GM12892 (cell line): ENCODE measurements around the gene GAS7.

Experiments used
- POLR2A ChIP-seq: IDR thresholded peaks from 2 replicates; pipeline ENCODE4 v1.6.1; 2011; ENCODE audit warnings: low read depth, low read length, control low read depth
- POLR2AphosphoS5 ChIP-seq: IDR thresholded peaks from 2 replicates; pipeline ENCODE4 v1.6.1; 2011; ENCODE audit warnings: low read depth, low read length, control low read depth

DNA sequence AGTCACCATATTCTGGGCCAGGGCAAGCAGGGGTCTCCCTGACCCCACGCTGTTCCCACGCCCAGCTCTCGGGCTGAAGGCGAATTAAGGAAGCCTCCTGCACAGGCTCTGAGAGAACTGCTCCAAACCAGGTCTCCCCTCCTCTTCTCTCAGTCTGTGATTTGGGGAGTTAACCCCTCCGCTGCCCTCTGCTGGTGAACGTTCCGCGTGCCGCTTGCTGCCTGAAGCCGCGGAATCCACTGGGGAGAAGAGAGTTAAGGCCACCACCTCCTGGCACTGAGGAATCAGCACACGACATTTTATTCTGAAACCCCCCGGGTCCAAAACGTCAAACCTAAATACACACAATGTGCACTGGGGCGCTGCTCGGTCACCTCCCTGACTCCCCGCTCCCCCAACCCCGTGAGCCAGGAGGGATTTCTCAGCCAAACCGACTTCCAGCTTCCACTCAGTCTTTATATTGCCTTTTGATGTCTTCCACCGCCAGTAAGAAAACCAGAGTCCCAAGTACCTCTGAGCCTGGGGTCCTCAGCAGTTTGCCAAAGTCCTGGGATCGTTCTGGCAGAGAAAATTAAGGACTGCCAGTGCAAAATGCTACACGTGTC, 238.9 kb downstream of the GAS7 start:
- TF ChIP-seq POLR2AphosphoS5 (no peak), POLR2A (no peak)
